ENCODE data around the gene C5AR1.
"Not testable (repeated sequence)": the region's sequence is repeated elsewhere in the genome, so short reads cannot be mapped to it uniquely, and the experiment has no call there.

DNA sequence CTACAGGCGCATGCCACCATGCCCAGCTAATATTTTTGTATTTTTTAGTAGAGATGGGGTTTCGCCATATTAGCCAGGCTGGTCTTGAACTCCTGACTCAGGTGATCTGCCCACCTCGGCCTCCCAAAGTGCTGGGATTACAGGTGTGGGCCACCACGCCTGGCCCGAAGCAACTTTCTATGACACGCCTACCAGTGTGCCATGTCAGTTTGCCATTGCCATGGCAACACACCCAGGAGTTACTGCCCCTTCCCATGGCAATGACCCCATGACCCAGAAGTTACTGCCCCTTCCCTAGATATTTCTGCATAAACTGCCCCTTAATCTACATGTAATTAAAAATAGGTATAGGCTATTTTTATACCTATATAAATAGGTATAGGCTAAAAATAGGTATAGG lies 36.4 kb downstream of the C5AR1 start:
- TF ChIP-seq, protein P1, sequence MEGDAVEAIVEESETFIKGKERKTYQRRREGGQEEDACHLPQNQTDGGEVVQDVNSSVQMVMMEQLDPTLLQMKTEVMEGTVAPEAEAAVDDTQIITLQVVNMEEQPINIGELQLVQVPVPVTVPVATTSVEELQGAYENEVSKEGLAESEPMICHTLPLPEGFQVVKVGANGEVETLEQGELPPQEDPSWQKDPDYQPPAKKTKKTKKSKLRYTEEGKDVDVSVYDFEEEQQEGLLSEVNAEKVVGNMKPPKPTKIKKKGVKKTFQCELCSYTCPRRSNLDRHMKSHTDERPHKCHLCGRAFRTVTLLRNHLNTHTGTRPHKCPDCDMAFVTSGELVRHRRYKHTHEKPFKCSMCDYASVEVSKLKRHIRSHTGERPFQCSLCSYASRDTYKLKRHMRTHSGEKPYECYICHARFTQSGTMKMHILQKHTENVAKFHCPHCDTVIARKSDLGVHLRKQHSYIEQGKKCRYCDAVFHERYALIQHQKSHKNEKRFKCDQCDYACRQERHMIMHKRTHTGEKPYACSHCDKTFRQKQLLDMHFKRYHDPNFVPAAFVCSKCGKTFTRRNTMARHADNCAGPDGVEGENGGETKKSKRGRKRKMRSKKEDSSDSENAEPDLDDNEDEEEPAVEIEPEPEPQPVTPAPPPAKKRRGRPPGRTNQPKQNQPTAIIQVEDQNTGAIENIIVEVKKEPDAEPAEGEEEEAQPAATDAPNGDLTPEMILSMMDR (conservative IDR thresholded peaks at IDR 0.05; ENCODE audit: low read length): not testable (repeated sequence)
- TF ChIP-seq EZH2phosphoT487 (IDR thresholded peaks at IDR 0.05; ENCODE audit: borderline replicate concordance, low read depth, low read length): not testable (repeated sequence)
